ENCODE data around the gene SKIC2.

Gene SKIC2

GRCh38 chr6:31945507-31946369, 13.2 kb upstream of the SKIC2 start, which contains the start of gene CFB:
Gene CFB (plus strand): TSS chr6:31946095. CDS start chr6:31946222, 127 bp downstream.
- DNase-seq (ENCODE audit: low read depth) = no peak

GRCh38 chr6:31946370-31946885, 12.5 kb upstream of the SKIC2 start:
- DNase-seq (ENCODE audit: low read depth) = no peak

GRCh38 chr6:31947070-31947675, 11.8 kb upstream of the SKIC2 start:
- no peak for DNase-seq (ENCODE audit: low read depth)

DNA sequence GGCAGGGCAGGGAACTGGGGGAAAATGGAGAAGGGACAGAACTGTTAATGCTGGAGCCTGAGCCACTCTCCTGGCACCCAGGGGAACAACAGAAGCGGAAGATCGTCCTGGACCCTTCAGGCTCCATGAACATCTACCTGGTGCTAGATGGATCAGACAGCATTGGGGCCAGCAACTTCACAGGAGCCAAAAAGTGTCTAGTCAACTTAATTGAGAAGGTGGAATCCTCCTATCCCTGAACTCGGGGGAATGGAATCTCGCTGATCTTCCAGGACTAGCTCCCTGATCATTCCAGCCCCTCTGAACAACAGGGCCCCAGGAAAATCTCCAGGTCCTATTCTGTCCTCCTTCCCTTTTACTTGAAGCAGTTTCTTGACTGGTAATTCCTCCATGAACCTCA, 11.1 kb upstream of the SKIC2 start:
- no peak for DNase-seq (ENCODE audit: low read depth)

DNA sequence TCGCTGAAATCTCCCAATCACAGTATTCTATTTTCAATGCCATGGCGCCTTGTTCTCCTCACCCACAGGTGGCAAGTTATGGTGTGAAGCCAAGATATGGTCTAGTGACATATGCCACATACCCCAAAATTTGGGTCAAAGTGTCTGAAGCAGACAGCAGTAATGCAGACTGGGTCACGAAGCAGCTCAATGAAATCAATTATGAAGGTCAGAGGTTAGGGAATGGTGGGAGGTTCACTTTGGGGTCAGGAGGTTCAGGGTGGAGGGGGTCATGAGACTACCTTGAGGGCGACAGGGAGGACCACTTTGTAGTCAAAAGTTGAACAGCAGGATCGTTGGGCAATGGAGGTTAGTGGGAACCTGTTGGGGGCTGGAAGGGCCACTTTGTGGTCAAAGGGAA, 10.7 kb upstream of the SKIC2 start:
- no peak for DNase-seq (ENCODE audit: low read depth)

GRCh38 chr6:31948753-31949413, 10.1 kb upstream of the SKIC2 start:
- no peak for DNase-seq (ENCODE audit: low read depth)

GRCh38 chr6:31949926-31950548, 8.9 kb upstream of the SKIC2 start:
- DNase-seq (ENCODE audit: low read depth) = no peak

DNA sequence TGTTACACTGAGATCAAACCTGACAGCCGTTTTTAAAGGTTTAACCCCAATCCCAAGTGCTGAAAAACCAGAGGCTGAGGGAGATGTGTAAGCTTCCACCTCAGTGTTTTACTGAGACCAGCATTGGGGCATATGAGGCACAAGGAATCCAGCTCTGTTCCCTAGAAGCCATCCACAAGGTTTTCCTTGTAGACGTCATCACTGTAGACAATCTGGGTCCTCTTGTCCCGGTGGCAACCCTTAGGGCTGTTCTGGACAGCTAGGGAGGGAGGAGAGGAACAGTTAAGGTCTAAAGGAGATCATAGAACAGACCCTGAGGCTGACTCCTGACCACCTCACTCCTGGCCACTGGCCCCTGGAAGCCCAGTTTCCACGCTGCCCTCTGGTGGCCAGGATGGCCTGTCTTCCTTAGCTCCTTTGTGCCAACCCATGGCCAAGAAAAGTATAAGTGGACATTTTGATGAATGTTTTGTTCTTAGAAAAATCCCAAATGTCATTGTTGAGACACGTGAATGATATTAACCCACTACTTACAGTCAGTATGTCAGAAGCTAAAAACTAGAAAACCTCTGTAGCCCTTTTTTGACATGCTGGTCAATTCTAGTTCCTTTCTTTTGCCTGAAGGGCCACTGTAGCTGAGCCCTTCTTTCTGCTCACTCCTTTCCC, 6.7 kb upstream of the SKIC2 start:
- no peak for DNase-seq (ENCODE audit: low read depth)

DNA sequence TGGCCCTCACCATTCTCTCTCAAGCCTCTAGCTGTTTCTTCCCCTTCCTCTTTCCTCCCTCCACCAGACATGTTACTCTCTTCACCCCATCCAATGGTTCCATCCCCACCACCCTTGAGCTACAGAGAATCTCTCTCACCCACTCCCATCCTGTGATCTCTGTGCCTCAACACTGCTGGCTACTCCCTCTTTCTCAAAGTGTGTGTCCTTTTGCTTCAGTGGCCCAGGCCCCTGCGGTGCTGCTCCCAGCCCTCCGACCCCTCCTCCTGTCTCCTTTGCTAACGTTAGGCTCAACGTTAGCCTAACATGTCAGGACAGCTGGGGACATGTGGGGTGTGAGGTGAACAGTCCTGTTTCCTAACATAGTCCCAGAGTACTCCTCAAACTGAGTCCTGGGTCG, 6.1 kb upstream of the SKIC2 start:
- no peak for DNase-seq (ENCODE audit: low read depth)

DNA sequence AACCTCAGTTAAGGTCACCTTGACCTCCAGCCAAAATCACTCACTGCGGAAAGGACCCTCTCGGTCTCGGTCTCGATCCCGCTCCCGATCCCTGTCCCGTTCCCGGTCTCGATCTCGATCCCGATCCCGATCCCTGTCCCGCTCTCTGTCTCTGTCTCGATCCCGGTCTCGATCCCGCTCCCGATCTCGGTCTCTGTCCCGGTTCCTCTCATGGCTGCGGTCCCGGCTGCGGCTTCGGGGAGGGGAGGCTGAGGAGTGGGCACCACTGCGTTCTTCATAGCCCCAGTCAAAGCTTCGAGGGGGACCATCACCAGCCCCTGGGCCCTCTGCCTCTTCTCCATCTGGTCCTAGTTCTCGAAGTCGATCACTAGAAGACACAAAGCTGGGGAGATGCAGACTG, 4.5 kb upstream of the SKIC2 start:
- DNase-seq (ENCODE audit: low read depth) = no peak

- no peak for DNase-seq (ENCODE audit: low read depth)
Measured at GRCh38 chr6:31956796-31957195, 2.2 kb upstream of the SKIC2 start.

DNA sequence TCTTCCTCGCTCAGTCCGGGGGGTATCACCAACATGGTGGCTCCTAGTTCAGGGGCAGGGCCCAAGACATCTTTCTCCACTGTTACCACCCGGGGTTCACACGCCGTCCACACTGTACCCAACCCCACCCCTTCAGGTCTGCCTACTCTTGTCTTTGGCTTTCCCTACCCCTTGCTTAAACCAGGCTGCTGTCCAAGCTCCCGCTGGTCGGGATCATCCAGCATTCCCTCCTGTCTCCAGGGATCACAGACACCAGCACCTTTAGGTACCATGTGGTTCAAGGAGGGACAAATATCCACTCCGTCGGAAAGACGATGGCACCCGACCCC, 599 bp upstream of the SKIC2 start:
- DNase-seq (ENCODE audit: low read depth) = no peak

- DNase-seq (ENCODE audit: low read depth) = no peak
Measured at GRCh38 chr6:31961616-31962015, 2.6 kb downstream of the SKIC2 start.

- no peak for DNase-seq (ENCODE audit: low read depth)
Measured at GRCh38 chr6:31963921-31964320, 4.9 kb downstream of the SKIC2 start.

- DNase-seq (ENCODE audit: low read depth) = no peak
Measured at GRCh38 chr6:31965700-31966099, 6.7 kb downstream of the SKIC2 start.

GRCh38 chr6:31966506-31966905, 7.5 kb downstream of the SKIC2 start:
- DNase-seq (ENCODE audit: low read depth) = no peak

DNA sequence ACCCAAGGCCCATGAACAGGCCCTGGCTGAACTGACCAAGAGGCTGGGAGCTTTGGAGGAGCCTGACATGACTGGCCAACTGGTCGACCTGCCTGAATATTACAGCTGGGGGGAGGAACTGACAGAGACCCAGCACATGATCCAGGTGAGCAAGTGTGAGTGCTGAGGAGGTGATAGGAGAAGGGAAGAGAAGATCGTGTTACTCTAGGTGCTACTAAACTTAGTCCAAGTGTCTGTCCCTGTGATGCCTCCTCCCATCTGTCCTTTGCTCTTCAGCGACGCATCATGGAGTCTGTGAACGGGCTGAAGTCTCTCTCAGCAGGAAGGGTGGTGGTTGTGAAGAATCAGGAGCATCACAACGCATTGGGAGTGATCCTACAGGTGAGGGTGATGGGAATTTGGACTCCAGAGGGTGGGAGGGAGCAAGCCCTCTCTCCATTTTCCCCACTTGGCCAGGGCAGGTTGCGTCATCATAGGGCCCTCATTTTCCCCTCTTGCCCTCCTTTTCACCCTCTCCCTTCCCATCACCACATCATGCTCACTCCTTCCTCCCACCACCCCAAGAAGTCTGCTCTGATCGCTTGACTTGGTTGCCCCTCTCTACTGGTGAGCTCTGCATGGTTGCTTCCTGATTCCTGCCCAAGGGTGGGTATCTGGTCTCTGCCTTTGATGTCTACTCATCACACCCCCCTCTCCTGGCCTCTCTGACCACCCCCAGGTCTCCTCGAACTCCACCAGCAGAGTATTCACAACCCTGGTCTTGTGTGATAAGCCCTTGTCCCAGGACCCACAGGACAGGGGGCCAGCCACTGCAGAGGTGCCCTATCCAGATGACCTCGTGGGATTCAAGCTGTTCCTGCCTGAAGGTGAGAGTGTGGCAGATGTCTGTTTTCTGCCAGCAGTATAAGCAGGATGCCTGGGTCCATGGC, 8.3 kb downstream of the SKIC2 start:
- no peak for DNase-seq (ENCODE audit: low read depth)

DNA sequence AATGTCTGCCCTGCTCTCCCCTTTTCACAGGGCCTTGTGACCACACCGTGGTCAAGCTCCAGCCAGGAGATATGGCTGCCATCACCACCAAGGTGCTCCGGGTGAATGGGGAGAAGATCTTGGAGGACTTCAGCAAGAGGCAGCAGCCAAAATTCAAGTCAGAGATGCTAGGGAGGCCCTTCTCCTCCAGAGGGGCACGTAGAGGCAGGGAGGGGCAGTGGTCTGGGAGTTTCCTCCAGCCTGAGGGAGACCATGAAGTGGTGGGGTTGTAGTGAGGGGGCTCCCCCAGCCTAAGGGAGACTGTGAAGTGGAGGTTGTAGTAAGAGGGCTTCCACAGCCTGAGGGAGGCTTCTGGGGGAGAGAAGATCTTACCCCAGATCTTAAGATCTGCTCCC, 8.9 kb downstream of the SKIC2 start:
- no peak for DNase-seq (ENCODE audit: low read depth)

- DNase-seq (ENCODE audit: low read depth) = no peak
Measured at GRCh38 chr6:31968326-31968725, 9.4 kb downstream of the SKIC2 start.

- no peak for DNase-seq (ENCODE audit: low read depth)
Measured at GRCh38 chr6:31968791-31969711, 10.1 kb downstream of the SKIC2 start.

All from activated T-cell treated with anti-CD3 and anti-CD28 coated beads for 24 hours (primary cell).